Measurements from ENCODE around the gene ACTR1A.
"Not testable (repeated sequence)": the region's sequence is repeated elsewhere in the genome, so short reads cannot be mapped to it uniquely, and the experiment has no call there.

The ACTR1A gene

DNA sequence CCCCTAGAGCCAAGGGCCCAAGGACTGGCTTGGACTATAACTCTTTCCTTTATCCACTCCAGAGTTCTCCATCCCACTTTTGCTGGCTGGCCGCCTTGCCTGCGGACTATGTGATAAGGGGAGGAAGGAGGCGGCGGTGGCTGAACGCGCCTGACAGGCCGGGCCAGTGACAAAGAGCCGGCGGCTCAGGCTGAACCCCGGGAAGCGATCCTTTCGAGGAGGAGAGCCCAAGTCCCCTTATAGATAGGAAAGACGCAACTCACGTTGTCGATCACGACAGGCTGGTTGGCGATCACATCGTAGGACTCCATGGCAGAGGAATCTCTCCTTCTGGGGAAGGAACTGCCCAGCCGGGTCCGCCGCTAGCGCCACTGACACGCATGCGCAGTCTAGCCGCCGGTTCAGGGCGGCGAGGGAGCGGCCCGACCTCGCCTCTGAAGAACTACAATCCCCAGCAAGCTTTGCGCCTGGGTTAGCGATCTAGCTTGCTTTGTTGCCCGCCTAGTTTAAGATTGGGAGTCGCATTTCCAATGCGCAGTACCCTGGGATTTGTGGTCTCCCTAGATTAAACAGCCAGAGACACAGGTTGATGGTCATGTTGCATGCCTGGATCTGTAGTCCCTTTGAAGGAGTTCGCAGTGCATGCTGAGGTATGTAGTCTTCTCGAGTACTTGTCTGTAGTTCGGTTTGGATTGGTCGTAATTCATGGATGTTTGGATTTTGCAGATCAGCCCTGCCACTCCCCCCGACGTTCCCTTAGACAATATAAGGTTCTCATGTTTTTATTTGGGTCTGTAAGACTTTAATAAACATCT is at the start of gene ACTR1A:
ACTR1A (minus strand) TSS at position 376 of the 815 bp plus-strand sequence; CDS start at position 311, 65 bp downstream.
- in situ Hi-C loops (cut with MboI; ENCODE audit: low sequenced_read_pairs): no loop called here

DNA sequence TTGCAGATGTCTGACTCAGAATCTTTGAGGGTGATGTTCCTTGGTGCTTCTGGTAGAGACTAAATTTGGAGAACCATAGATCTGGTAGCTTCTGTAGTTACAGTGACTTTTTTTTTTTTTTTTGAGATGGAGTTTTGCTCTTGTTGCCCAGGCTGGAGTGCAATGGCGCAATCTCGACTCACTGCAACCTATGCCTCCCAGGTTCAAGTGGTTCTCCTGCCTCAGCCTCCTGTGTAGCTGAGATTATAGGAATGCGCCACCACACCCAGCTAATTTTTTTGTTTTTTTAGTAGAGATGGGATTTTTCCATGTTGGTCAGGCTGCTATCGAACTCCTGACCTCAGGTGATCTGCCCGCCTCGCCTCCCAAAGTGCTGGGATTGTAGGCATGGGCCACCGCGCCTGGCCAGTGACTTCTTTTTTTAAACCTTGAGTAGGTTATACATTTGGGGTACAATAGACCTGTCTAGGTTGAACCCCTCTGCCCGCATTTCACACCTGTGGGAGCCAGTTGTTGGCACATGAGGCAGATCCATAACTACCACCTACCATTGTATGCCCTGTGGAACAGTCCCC is 48.2 kb upstream of the ACTR1A start:
- in situ Hi-C loops (cut with MboI; ENCODE audit: low sequenced_read_pairs): no loop called here

- in situ Hi-C loops (cut with MboI; ENCODE audit: low sequenced_read_pairs): no loop called here
Measured at GRCh38 chr10:102549549-102549948, 47.0 kb upstream of the ACTR1A start.

DNA sequence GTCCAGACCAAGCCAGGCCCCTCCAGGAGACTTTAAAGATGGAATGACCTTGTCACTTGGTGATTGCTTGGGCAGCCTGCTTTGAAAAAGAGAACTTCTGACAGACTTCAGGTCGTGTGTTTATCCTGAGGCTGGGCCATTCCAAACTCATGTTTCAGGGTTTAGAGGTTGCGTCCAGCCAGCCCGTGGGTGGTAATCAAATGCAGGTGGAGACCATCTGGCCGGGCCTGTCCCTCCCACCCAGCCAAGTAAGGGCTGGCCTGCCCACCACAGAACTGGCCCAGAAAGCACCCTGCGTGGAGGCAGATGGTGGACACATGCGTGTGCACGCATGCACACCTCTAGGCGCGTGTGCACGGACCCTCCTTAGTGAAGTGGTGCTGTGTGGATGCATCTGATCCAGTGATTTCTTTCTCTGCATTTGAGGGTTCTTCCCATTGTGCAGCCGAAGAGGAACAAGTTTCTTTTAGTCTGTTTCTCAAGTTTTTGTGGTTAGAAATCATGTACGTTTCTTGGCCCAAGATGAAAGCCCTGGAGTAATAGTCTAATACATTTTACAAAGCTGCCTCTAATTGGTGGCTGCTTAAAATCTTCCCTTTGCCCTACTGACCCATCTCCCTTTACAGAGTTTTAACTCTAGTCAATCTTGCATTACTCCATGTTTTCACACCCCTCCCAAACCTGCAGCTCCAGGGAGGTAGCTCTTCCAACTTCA is 44.3 kb upstream of the ACTR1A start:
- in situ Hi-C loops (cut with MboI; ENCODE audit: low sequenced_read_pairs): no loop called here

DNA sequence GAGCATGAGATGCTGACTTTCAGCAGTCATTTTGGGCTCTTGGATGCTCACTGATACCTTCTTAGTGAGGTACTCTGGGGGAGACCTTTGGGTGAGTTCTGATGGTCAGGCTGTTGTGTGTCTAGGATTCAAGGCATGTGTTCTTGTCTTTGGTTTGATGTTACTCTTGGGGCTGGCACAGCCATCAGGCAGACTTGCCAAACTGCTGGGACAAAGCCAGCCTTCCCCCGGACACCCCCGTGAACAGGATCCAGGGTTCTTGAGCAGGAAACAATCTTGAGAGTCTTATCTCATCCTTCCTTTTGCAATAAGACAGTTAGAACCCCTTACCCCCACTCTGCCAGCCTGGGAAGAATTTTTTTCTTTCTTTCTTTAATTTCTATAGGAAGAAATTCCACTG is 43.5 kb upstream of the ACTR1A start:
- in situ Hi-C loops (cut with MboI; ENCODE audit: low sequenced_read_pairs): no loop called here

GRCh38 chr10:102545265-102545871 is 42.9 kb upstream of the ACTR1A start:
- in situ Hi-C loops (cut with MboI; ENCODE audit: low sequenced_read_pairs): no loop called here

- in situ Hi-C loops (cut with MboI; ENCODE audit: low sequenced_read_pairs): no loop called here
Measured at GRCh38 chr10:102542800-102543418, 40.4 kb upstream of the ACTR1A start.

DNA sequence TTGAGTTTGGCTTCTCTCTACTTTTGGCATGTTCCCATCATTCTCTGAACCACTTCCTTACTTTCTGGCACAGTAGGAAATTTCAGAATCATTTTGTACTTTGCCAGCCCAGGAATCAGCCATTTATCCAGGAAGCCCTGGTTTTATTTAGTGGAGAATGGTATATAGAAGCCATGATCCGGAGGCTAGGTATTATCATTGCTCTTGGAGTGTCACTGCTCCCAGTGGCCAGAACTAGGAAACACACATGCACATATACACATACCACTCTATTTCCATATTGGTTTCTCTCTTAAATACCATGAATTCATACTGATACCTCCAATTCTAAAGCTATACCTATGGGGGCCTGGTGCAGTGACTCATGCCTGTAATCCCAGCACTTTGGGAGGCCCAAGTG is 37.5 kb upstream of the ACTR1A start:
- in situ Hi-C loops (cut with MboI; ENCODE audit: low sequenced_read_pairs): no loop called here

DNA sequence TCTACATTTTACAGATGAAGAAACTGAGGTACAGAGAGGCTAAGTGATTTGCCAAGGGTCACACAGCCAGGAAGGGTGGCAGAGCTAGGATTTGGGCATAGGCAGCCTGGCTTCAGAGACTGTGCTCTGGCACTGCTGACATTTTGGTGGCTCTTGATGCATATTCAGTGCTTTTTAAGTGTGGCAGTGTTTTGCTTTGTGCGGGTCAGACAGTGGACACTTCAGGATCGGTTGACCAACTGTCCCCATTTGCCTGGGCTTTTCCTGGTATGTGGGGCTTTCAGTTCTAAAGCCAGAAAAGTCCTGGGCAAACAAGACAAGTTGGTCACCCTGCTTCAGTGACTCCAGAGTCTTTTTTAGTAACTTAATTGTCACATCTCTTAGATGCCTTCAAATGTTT is 36.3 kb upstream of the ACTR1A start:
- in situ Hi-C loops (cut with MboI; ENCODE audit: low sequenced_read_pairs): no loop called here

DNA sequence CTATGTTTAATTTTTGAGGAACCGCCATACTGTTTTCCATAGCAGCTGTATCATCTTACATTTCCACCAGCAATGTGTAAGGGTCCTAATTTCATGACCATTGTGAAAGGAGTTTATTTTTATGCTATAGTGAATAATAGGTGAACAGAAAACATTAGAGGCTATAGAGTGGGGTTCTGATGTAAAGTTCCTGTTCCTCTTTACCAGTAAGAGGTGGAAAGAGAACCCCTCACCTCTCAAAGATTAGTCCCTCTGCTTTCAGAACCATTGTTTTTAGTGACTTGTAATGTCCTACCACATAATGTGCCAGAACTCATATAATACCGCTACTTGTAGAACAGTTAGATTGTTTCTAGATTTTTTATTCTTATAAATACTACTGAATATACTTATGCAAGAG is 35.4 kb upstream of the ACTR1A start:
- in situ Hi-C loops (cut with MboI; ENCODE audit: low sequenced_read_pairs): no loop called here

DNA sequence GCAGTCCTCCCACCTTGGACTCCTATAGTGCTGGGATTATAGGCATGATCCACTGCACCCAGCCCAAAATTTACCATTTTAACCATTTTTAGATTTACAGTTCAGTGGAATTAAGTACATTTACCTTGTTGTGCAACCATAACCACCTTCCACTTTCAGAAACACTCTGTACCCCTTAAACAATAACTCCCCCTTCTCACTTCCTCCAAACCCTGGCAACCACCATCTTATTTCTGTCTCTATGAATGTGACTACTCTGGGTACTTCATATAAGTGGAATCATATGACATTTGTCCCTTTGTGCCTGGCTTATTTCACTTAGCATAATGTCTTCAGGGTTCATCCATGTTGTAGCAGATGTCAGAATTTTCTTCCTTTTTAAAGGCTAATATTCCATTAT is 34.9 kb upstream of the ACTR1A start:
- in situ Hi-C loops (cut with MboI; ENCODE audit: low sequenced_read_pairs): no loop called here

DNA sequence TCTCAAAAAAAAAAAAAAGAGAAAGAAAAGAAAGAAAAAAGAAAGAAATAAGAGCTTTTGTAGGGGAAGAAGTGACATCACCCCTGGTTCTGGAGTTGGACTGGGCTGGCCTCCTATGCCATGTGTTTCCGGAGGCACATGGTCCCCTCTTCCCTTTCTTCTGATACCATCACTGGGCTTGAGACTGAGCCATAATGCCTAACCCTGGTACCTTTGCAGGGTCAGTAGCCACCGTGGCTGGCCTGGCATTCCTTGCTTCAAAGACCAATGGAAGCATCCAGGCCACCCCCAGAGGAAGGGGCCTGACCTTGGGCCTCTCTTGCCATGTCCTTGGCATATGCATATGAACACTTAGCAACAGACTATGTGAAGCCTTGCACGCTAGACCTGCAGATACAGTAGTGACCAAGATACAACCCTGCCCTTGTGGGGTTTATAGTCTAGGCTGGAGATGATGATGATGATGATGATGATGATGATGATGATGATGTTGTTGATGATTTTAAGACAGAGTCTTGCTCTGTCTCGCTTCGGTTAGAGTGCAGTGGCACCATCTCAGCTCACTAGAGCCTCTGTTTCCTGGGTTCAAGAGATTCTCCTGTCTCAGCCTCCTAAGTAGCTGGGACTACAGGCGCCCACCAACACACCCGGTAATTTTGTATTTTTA is 33.1 kb upstream of the ACTR1A start:
- in situ Hi-C loops (cut with MboI; ENCODE audit: low sequenced_read_pairs): no loop called here

DNA sequence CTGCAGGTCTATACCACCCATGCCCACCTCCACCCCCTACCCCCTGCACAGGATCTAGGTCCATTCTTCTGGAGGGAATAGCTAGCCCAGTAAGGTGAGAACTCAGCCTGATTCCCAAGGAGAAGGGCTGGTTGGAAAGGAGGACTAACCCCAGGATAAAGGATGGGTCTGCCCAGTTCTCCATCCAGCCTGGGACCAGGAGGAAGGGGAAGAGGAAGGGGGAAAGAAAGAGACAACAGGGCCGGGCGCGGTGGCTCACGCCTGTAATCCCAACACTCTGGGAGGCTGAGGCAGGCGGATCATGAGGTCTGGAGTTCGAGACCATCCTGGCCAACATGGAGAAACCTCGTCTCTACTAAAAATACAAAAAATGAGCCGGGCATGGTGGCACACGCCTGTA is 32.5 kb upstream of the ACTR1A start:
- in situ Hi-C loops (cut with MboI; ENCODE audit: low sequenced_read_pairs): not testable (repeated sequence)

GRCh38 chr10:102534333-102534732 is 31.8 kb upstream of the ACTR1A start:
- in situ Hi-C loops (cut with MboI; ENCODE audit: low sequenced_read_pairs): no loop called here

DNA sequence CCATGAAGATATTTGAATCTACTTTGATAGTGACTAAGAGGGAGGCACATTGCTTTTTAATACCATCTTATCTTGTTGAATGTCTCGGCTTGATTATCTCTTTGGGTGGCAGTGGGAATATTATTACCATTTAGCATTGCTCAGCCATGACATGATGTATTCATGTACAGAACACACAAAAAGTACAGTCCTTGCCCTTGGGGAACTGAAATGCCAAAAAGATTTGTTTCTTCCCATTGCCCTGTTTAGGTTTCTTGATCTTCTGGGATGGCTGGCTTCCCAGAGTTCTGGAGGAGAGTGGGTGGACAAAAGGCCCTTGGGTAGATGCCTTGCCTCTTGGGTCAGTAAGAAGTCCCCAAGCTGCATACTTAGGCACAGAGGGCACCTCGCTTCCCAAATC is 25.0 kb upstream of the ACTR1A start:
- in situ Hi-C loops (cut with MboI; ENCODE audit: low sequenced_read_pairs): no loop called here

- in situ Hi-C loops (cut with MboI; ENCODE audit: low sequenced_read_pairs): no loop called here
Measured at GRCh38 chr10:102524746-102525145, 22.2 kb upstream of the ACTR1A start.

DNA sequence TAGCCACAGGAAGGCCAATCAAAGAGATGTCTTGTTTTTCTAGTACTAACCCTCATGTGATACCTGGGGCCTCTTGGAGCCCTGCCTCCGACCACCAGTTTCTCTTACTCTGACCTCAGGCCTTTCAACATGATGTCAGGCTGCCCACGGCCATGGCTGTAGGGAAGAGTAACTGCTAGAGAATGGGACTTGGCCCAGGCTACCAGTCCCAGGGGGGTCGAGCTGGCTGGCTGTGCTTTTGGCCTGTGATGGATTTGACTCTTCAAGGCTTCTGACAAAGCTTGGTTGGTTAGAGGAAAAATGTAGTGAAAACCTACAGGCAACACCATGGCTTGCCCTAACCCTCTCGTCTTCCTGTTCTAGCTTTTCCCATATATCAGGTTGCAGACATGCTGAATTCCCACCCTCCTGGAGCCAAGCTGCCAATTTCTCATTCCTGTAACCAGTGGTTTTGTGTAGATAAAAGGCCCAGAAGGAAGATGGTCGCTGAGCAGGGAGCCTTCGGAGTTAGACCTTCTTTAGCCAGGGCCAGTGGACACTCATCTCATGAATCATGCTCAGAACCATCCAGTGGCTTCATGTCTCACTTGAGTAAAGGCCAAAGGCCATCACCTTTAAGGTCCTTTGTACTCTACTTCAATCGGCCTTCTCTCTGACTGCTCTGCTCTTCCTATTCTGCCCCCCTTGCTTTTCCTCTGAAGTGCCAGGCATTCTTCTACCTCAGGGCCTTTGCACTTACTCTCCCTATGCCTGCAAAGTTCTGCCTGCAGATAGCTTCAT is 20.9 kb upstream of the ACTR1A start:
- in situ Hi-C loops (cut with MboI; ENCODE audit: low sequenced_read_pairs): no loop called here

GRCh38 chr10:102522874-102523249 is 20.4 kb upstream of the ACTR1A start:
- in situ Hi-C loops (cut with MboI; ENCODE audit: low sequenced_read_pairs): no loop called here

DNA sequence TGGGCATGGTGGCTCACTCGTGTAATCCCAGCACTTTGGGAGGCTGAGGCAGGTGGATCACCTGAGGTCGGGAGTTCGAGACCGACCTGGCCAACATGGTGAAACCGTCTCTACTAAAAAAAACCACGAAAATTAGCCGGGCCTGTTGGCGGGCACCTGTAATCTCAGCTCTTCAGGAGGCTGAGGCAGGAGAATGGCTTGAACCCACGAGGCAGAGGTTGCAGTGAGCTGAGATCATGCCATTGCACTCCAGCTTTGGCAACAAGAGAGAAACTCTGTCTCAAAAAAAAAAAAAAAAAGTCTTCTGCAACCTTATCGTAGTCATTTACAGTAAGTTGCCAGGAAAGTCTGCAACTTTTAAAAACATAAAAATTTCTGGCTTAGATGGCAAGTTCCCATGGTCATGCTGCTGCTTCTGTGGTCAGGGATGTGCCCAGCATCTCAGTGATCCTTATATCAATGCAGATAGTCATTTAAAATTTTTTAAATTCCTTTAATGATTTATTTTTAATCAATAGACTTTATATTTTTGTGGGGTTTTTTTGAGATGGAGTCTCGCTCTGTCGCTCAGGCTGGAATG is 16.8 kb upstream of the ACTR1A start:
- in situ Hi-C loops (cut with MboI; ENCODE audit: low sequenced_read_pairs): no loop called here

DNA sequence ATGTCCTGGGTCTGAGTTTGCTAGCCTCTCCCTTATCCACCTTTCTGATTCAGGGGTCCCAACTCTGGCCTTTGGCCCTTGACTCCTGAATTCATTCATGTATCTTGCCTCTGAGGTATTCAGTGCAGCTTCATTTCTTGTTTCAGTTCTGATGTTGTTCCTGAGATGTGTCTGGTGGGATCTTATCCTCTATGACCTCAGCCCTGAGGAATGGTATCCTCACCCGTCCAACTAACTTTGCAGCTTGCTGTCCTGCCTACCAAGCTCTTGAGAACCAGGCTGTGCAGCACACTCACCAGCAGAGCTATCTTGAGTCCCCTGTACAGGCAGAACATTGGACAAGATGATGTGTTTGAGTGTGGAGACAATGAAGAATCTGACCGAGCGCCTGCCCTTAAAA is 15.0 kb upstream of the ACTR1A start:
- in situ Hi-C loops (cut with MboI; ENCODE audit: low sequenced_read_pairs): no loop called here

Data from hTERT RPE-1 (cell line).